GM18526 (cell line): Measurements from ENCODE around the gene SLC25A18.

Source experiments
- POLR2A ChIP-seq: IDR thresholded peaks from 3 replicates; pipeline ENCODE4 v1.6.1; 2011; ENCODE audit not compliant: insufficient read length; ENCODE audit errors: extremely low read depth

Gene SLC25A18, protein sequence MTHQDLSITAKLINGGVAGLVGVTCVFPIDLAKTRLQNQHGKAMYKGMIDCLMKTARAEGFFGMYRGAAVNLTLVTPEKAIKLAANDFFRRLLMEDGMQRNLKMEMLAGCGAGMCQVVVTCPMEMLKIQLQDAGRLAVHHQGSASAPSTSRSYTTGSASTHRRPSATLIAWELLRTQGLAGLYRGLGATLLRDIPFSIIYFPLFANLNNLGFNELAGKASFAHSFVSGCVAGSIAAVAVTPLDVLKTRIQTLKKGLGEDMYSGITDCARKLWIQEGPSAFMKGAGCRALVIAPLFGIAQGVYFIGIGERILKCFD

DNA sequence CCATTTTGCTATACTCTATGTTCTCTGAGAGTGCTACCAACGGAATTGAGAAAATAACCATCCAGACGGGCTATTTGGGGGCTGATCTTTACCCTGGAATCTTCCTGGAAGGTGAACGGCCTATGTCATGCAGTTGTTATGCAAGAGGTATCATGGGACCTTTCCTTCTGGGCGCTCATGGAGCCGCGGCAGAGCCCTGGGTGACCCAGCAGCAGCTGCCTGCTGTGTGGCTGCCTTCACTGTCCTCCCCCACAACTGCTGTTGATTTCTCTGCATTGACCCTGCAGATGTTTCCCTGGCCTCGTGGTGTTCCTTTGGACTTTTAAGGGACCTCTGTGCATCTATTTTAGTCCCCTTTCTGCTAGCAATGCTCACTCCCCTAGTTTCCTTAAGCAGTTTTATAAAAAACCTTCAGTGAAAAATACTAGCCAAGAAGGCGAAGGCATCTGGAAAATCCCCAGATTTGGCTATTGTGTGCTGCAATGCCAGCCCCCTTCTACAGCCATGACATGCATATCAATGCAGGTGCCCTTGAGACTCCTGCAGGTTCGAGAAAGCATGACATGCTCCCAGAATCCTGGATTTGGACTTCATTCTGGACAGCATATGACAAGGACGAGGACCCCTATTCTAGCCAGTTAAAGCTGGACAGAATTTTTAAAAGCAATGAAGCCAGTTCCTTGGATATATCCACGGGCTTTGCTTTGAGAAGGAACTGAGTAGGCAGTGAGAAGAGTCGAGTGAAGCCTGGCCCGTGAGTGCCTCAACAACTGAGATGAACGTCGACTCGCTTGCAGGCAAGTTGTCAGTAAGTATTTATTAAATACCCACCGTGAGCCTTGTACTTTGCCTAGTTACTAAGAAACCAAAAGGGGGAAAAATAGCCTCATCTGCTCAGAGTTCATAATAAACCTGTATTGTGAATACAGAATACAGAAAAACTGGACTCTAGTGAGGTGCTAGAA, at the start of gene SLC25A18:
Gene SLC25A18, plus strand, starts transcription at position 593 of the 965 bp plus-strand sequence. CDS start 16,447 bp downstream, outside the sequence.
- no peak for TF ChIP-seq POLR2A

DNA sequence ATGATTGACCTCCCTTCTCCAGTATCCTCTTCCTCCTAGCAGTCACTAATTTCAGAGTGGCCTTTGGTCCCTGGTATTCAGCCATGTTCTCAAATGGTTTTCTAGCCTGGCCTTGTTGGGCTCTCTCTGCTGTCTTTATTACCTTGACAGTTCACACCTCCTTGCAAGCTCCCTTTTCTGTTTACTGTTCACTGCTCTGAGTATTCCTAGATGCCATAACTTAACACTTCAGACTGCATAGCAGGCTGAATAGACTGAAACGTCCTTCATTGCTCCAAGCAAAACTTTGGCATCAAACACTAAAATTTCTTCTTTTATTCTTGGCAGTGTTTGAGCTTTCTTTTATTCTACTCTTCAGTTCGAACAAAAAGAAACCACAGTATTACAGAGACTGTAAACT, 49.7 kb upstream of the SLC25A18 start:
- TF ChIP-seq POLR2A: no peak

DNA sequence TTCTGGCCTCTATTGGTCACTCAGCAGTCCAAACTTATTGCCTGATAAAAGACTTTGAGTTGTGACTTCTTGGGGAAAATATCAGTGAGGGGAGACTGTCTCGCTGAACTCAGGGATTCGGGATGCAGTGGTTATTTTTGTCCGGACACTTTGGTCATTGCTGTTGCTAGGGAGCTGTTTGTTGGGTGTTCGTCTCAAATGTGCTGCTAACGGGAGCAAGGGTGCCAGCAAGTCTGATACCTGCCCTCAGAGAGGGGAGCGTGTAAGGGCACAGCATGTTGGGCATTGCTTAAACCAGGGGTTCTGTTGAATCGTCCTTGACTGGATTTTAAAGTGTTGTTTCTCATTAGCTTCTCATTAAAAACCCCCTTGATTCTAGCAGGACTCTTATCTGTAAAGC, 49.2 kb upstream of the SLC25A18 start:
- no peak for TF ChIP-seq POLR2A

DNA sequence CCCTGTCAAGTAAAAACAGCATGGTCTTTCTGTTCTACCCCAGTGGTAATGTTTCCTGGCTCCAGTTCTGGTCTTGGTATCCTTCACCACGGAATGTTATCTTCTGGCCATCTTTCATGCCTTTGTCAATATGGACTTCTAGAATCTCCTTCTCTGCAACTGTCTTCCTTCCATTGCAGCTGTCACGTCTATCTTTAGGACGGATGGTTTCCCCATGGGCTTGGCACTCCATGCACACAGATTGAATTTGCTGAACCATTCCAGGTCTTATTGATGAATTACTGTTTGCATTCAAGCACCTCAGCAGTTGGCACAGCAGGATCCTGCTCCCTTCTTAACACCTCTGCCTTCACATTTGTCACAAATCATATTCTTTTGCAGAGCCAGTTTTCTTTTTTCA, 44.9 kb upstream of the SLC25A18 start:
- TF ChIP-seq POLR2A: no peak

DNA sequence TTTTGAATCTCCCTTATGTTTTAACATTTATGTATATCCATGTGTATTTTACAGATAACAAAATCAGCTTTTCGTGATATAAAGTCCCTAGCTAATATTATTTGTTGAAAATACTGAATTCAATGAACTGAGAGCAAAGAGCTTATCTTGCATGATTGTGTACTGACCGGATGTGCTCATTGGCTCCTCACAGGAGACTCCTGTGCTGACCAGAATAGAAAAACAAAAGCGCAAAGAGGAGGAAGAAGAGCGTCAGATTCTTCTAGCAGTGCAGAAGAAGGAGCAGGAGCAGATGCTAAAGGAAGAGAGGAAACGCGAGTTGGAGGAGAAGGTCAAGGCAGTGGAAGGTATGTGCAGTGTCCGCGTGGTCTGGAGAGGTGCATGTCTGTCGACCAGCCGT, 39.4 kb upstream of the SLC25A18 start:
- TF ChIP-seq POLR2A: no peak

DNA sequence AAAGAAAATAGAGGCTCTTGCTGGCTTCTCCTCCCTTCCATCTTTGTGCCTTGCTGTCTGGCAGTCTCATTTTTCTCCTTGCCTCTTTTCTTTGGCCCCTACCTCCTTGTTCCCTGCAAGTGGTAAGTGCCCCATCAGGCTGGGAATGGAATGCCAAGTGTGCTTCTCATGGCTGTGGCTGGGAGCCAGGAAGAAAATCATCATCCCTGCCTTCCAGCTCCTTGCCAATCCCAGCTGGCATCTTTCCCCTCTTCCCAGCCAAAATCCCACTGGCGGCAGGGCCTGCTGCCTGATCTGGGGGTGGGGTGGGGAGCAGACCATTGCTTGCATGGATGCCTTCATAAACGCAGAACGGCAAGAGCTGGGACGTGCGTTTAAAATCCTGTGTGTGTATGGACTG, 27.0 kb upstream of the SLC25A18 start:
- no peak for TF ChIP-seq POLR2A

DNA sequence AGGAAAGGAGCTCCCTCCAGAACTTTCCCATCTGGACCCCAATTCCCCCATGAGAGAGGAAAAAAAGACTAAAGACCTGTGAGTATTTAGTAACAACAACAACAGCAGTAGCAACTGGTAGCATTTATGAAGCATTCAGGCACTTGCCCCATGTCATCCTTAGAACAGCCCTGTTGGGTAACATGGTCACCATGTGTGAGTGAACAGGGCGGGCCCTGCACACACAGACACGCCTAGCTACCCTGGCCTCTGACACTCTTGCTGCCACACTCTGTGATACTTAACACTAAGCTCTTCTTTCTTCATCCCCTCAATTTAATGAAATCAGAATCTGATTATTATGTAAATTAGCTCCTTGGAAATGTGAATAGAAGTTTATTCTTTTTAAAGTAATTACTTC, 26.1 kb upstream of the SLC25A18 start:
- no peak for TF ChIP-seq POLR2A

DNA sequence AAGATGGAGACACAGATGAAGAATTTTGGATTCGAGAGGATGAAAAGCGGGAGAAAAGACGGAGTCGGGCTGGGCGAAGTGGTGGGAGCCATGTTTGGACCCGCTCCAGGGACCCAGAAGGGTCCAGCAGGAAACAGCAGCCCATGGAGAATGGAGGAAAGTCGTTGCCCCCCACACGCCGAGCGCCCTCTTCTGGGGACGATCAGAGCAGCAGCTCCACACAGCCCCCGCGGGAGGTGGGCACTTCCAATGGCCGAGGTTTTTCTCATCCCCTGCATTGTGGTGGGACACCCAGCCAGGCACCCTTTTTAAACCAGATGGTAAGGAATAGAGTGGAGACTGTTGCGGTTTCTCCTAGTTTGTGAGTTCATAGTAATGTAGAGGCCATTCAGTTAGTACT, 22.8 kb upstream of the SLC25A18 start:
- TF ChIP-seq POLR2A: no peak

DNA sequence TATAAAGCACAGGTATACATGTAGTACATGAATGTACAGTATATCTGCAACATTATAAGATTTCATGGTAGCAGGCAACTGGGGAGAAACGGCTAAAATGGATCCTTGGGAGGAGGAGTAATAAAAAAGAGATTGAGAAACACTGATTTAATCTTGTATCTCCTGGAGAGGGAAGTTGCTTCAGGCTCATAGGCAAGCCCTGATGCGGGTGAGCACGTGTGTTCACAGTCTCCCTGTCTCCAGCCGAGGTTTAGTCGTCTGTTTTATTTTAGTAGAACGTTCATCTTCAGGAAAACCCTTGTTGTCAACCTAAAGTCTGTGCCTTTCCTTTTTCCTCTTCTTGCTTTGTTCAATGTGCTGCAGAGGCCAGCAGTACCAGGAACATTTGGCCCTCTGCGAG, 21.8 kb upstream of the SLC25A18 start:
- no peak for TF ChIP-seq POLR2A

DNA sequence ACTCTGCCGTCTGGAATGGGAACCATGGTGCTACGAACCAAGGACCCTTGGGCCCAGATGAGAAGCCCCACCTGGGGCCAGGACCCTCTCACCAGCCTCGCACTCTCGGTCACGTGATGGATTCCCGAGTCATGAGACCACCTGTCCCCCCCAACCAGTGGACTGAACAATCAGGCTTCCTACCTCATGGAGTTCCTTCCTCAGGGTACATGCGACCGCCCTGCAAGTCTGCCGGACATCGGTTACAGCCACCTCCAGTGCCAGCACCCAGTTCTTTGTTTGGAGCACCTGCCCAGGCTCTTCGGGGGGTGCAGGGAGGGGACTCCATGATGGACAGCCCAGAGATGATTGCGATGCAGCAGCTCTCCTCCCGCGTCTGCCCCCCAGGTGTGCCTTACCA, 20.8 kb upstream of the SLC25A18 start:
- TF ChIP-seq POLR2A: no peak

DNA sequence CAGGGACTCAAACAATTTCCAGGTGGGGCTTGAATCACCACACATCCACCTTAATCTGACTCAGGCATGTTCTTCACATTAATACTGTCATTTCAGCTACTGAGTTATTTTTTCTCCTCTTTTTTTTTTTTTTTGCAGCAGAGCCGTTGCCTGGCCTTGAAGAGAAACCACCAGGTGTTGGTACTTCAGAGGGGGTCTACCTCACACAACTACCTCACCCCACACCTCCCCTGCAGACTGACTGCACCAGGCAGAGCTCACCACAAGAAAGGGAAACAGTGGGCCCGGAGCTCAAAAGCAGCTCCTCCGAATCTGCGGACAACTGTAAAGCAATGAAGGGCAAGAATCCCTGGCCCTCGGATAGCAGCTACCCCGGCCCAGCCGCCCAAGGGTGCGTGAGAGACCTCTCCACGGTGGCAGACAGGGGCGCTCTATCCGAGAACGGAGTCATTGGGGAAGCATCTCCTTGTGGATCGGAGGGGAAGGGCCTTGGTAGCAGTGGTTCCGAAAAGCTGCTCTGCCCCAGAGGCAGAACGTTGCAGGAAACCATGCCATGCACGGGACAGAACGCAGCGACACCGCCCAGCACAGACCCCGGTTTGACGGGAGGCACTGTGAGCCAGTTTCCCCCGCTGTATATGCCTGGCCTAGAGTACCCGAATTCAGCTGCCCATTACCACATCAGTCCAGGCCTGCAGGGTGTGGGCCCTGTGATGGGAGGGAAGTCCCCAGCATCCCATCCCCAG, 15.1 kb upstream of the SLC25A18 start:
- no peak for TF ChIP-seq POLR2A

DNA sequence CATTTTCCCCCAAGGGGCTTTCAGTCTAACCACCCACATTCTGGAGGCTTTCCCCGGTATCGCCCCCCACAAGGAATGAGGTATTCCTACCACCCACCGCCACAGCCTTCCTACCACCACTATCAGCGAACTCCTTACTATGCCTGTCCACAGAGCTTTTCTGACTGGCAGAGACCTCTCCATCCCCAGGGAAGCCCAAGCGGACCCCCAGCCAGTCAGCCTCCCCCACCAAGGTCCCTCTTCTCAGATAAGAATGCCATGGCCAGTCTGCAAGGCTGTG, 14.6 kb upstream of the SLC25A18 start:
- no peak for TF ChIP-seq POLR2A

DNA sequence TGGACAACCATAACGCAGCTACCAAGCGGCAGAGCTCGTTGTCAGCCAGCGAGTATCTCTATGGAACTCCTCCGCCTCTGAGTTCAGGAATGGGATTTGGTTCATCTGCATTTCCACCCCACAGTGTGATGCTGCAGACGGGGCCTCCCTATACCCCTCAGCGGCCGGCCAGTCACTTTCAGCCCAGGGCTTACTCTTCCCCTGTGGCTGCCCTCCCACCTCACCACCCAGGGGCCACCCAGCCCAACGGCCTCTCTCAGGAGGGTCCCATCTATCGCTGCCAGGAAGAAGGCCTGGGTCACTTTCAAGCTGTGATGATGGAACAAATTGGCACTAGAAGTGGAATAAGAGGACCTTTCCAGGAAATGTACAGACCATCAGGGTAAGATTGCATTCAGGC, 14.1 kb upstream of the SLC25A18 start:
- TF ChIP-seq POLR2A: no peak

DNA sequence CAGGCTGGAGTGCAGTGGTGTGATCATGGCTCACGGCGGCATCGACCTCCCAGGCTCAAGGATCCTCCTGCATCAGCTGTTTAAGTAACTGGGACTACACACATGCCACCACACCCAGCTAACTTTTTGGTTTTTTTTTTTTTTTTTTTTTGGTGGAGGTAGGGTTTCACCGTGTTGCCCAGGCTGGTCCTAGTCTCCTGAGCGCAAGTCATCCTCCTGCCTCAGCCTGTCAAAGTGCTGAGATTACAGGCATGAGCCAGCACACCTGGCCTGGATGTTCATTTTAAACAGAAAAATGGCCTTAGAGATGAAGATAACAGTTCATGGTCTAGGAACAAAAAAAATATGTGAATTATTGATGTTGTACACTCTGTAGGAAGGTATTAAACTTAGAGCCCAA, 13.6 kb upstream of the SLC25A18 start:
- no peak for TF ChIP-seq POLR2A

DNA sequence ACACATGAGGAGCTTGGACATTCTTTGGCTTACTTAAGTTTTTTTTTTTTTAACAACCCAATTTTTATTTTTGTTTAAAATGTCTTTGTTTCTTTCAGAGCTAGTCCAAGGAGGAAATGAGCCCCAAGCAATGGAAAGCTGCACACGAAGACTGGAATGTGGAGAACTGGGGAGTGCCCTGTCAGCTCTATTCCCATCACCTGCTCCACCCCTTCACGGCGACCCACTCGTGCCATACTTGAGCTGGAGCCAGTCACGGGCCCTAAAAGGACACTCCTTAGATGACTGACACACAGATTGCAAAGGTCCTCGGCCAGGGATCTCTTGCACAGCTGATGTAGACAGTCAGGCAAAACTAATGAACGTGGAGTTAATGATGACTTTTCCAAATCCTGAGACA, 10.6 kb upstream of the SLC25A18 start:
- TF ChIP-seq POLR2A: no peak

DNA sequence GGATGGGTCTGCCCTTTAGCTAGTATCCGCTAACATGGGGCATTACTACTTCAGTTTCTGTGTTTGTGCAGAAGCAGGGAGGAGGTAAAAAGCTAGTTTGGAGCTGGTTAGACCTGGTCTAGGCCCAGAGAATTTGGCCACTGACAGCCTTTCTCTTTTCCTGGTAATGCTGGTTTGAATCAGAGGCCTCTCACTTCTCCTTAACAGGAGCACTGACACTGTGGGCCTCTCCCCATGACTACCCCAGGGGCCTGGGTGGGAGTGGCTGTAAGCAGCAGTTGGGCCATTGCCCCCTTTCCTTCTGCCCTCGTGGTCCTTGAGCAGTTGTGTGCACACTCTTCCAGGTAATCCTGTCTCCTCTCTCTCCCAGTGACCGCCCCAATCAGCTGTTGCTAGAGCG, 8.5 kb upstream of the SLC25A18 start:
- TF ChIP-seq POLR2A: no peak
